Liver (tissue), 9 donors: ENCODE data around the gene ULBP1. TPM values are rescaled to one million over a fixed set of nuclear protein-coding genes. Genes with fewer than 3 reads are reported as not detected.

ENCODE experiments used
- DNase-seq: peaks from one replicate; pipeline ENCODE4 v3.0.0-alpha.2; 2017; ENCODE audit warnings: low spot score
- H3K27ac ChIP-seq, 2 donors: one replicate each; pipeline ENCODE4 v1.7.0; 2013; ENCODE audit warnings: inconsistent platforms in 2 of 2, low read length in 2 of 2, control low read depth in 1 of 2, low read depth in 1 of 2, mild to moderate bottlenecking in 1 of 2
- H3K27me3 ChIP-seq, 4 donors: one replicate each; pipeline versions ENCODE4 v1.6.1 to v1.7.0; 2013; ENCODE audit warnings: low read length in 3 of 4, inconsistent platforms in 1 of 4, mild to moderate bottlenecking in 1 of 4, moderate library complexity in 1 of 4; ENCODE audit not compliant: control insufficient read depth in 4 of 4, insufficient read depth in 4 of 4
- H3K36me3 ChIP-seq, 4 donors: one replicate each; pipeline versions ENCODE4 v1.6.1 to v1.7.0; 2013; ENCODE audit warnings: low read length in 3 of 4, mild to moderate bottlenecking in 3 of 4, low read depth in 1 of 4, moderate library complexity in 1 of 4; ENCODE audit not compliant: control insufficient read depth in 4 of 4, insufficient read depth in 3 of 4
- H3K4me1 ChIP-seq, 4 donors: one replicate each; pipeline versions ENCODE4 v1.6.1 to v1.7.0; 2013; ENCODE audit warnings: low read length in 3 of 4, mild to moderate bottlenecking in 3 of 4, moderate library complexity in 1 of 4; ENCODE audit not compliant: control insufficient read depth in 4 of 4, insufficient read depth in 4 of 4
- H3K4me3 ChIP-seq, 3 donors: one replicate each; pipeline versions ENCODE4 v1.6.1 to v1.7.0; 2013; ENCODE audit warnings: low read length in 3 of 3, control low read depth in 1 of 3, low read depth in 1 of 3, mild to moderate bottlenecking in 1 of 3
- H3K9ac ChIP-seq, 2 donors: one replicate each; pipeline ENCODE4 v1.7.0; 2013; ENCODE audit warnings: low read length in 2 of 2, mild to moderate bottlenecking in 2 of 2, moderate library complexity in 2 of 2, control low read depth in 1 of 2, low read depth in 1 of 2
- H3K9me3 ChIP-seq, 4 donors: one replicate each; pipeline versions ENCODE4 v1.6.1 to v1.7.0; 2013; ENCODE audit warnings: low read length in 3 of 4; ENCODE audit not compliant: control insufficient read depth in 4 of 4
- ATF3 ChIP-seq: IDR thresholded peaks from 2 replicates; pipeline ENCODE4 v1.6.1; 2016; ENCODE audit warnings: antibody characterized with exemption
- EGR1 ChIP-seq, 2 donors: IDR thresholded peaks; 2 replicates each; pipeline ENCODE4 v1.6.1; 2016 to 2018; ENCODE audit warnings: antibody characterized with exemption in 2 of 2, low read depth in 2 of 2
- FOXA1 ChIP-seq: IDR thresholded peaks from 2 replicates; pipeline ENCODE4 v1.6.1; 2016; ENCODE audit warnings: antibody characterized with exemption
- FOXA2 ChIP-seq: IDR thresholded peaks from 2 replicates; pipeline ENCODE4 v1.6.1; 2016; ENCODE audit warnings: antibody characterized with exemption
- GABPA ChIP-seq, 2 donors: IDR thresholded peaks in 1 of 2; conservative IDR thresholded peaks in 1 of 2; 2 replicates each; pipeline ENCODE4 v1.6.1; 2016; ENCODE audit warnings: antibody characterized with exemption in 2 of 2, mild to moderate bottlenecking in 1 of 2, moderate library complexity in 1 of 2
- HNF4A ChIP-seq, 2 donors: conservative IDR thresholded peaks; 2 replicates each; pipeline ENCODE4 v1.6.1; 2016; ENCODE audit warnings: antibody characterized with exemption in 2 of 2, mild to moderate bottlenecking in 2 of 2
- HNF4G ChIP-seq: IDR thresholded peaks from 2 replicates; pipeline ENCODE4 v1.6.1; 2016; ENCODE audit warnings: antibody characterized with exemption
- JUND ChIP-seq, 2 donors: IDR thresholded peaks; 2 replicates each; pipeline ENCODE4 v1.6.1; 2016; ENCODE audit warnings: antibody characterized with exemption in 2 of 2
- NR2F2 ChIP-seq: IDR thresholded peaks from 2 replicates; pipeline ENCODE4 v1.6.1; 2016; ENCODE audit warnings: antibody characterized with exemption
- RAD21 ChIP-seq, 2 donors: IDR thresholded peaks; 2 replicates each; pipeline ENCODE4 v1.6.1; 2016; ENCODE audit warnings: antibody characterized with exemption in 2 of 2, mild to moderate bottlenecking in 2 of 2
- RXRA ChIP-seq, 2 donors: IDR thresholded peaks; 2 replicates each; pipeline ENCODE4 v1.6.1; 2017 to 2018; ENCODE audit warnings: antibody characterized with exemption in 2 of 2, mild to moderate bottlenecking in 1 of 2
- SP1 ChIP-seq: IDR thresholded peaks from 2 replicates; pipeline ENCODE4 v1.6.1; 2018; ENCODE audit warnings: antibody characterized with exemption, mild to moderate bottlenecking
- TAF1 ChIP-seq: conservative IDR thresholded peaks from 2 replicates; pipeline ENCODE4 v1.6.1; 2016; ENCODE audit warnings: antibody characterized with exemption, mild to moderate bottlenecking
- YY1 ChIP-seq: IDR thresholded peaks from 2 replicates; pipeline ENCODE4 v1.6.1; 2016; ENCODE audit warnings: antibody characterized with exemption, mild to moderate bottlenecking
- ZBTB33 ChIP-seq: IDR thresholded peaks from 2 replicates; pipeline ENCODE4 v1.6.1; 2016; ENCODE audit warnings: antibody characterized with exemption
- WGBS: extraction: QIAGEN DNeasy Blood & Tissue Kit; methylation state at CpG from one replicate; pipeline ENCODE4 v1.1.7; 2013; 5-methylcytosine and 5-hydroxymethylcytosine counted together
- polyA plus RNA-seq, 2 donors: library from polyadenylated mRNA; stranded (reverse) in 1 of 2; unstranded in 1 of 2; fragments of 200-250 nt in 1 of 2; fragments of >200 nt in 1 of 2; fragmentation: Nextera tagmentation in 1 of 2; extraction: Ambion mirVana in 1 of 2; gene quantifications; one replicate each; pipeline versions ENCODE4 v1.2.1 to v1.2.3, GENCODE V29; 2013 to 2015
- total RNA-seq, 2 donors: library from RNA; depleted of rRNA; stranded (reverse); fragments of >200 nt; gene quantifications; one replicate each; pipeline ENCODE4 v1.2.3, GENCODE V29; 2014
- TF ChIP-seq, protein P1 (sequence below): fragments of 150-350 bp; IDR thresholded peaks from 2 replicates; pipeline ENCODE4 v1.5.1; 2017; ENCODE audit warnings: improper control_type of control experiment, low read depth, low read length; ENCODE audit not compliant: missing input control
- TF ChIP-seq, protein P2 (sequence below): IDR thresholded peaks from 2 replicates; pipeline ENCODE4 v1.6.1; 2016; ENCODE audit warnings: antibody characterized with exemption
- TF ChIP-seq, protein P3 (sequence below): IDR thresholded peaks from 2 replicates; pipeline ENCODE4 v1.6.1; 2016; ENCODE audit warnings: antibody characterized with exemption, mild to moderate bottlenecking
- donor health status: healthy.
- donor health status: healthy.
- donor health status: healthy.
- donor health status: healthy.
- donor health status: healthy.

The ULBP1 gene
- total and polyA plus RNA-seq, 4 donors = under 0.01 to 0.05 (median 0.03) TPM; not detected in 1

- Histone ChIP-seq H3K36me3 (no peaks in the 10 kb centered on the region), H3K27me3 (peaks cover 5 to 14% (median 9%) of the 10 kb centered on the region in 4 donors), H3K4me1 (no peaks in the 10 kb centered on the region), H3K9ac (no peak overlapping the region), H3K4me3 (no peak overlapping the region), H3K9me3 (peaks cover 0 to under 1% (median 0%) of the 10 kb centered on the region in 4 donors), H3K27ac (no peak overlapping the region)
- TF ChIP-seq YY1 (no peak), EGR1 (IDR thresholded peaks at IDR 0.05; ENCODE audit: low read depth in 2 of 2) (no peak), JUND (IDR thresholded peaks at IDR 0.05) (no peak), HNF4A (conservative IDR thresholded peaks at IDR 0.05) (no peak), RXRA (IDR thresholded peaks at IDR 0.05) (no peak), NR2F2 (no peak), FOXA2 (no peak)
- TF ChIP-seq, protein P1, sequence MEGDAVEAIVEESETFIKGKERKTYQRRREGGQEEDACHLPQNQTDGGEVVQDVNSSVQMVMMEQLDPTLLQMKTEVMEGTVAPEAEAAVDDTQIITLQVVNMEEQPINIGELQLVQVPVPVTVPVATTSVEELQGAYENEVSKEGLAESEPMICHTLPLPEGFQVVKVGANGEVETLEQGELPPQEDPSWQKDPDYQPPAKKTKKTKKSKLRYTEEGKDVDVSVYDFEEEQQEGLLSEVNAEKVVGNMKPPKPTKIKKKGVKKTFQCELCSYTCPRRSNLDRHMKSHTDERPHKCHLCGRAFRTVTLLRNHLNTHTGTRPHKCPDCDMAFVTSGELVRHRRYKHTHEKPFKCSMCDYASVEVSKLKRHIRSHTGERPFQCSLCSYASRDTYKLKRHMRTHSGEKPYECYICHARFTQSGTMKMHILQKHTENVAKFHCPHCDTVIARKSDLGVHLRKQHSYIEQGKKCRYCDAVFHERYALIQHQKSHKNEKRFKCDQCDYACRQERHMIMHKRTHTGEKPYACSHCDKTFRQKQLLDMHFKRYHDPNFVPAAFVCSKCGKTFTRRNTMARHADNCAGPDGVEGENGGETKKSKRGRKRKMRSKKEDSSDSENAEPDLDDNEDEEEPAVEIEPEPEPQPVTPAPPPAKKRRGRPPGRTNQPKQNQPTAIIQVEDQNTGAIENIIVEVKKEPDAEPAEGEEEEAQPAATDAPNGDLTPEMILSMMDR = no peak
- DNase-seq = no peak
- WGBS = 19% methylated on average over 9 of the region's 9 CpGs
Observed at GRCh38 chr6:149983145-149983544, 19.4 kb downstream of the ULBP1 start.

DNA sequence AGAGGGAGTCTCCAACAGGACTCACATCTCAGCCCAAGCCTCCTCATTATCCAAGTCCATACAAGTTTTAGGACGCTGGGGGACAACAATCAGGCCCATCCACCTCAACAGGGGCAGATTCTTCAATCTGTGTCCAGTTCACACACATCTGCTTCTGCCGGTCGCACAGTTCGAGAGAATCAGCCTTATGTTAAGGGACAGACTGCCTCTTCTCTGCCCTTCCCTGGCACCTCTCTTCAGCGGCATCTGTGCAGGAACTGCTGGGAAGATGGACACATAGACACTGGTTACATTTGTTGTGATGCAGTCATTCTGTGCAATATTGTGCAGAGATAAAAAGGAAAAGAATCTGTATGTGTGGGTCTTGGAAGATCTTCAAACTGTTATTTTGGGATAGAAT is 21.0 kb downstream of the ULBP1 start:
- DNase-seq = no peak
- 45% methylated on average over 5 of the region's 5 CpGs for WGBS
- Histone ChIP-seq H3K9ac (no peak overlapping the region), H3K27me3 (peaks cover 5 to 21% (median 14%) of the 10 kb centered on the region in 4 donors), H3K4me3 (no peak overlapping the region), H3K4me1 (peaks cover 0 to 1% (median under 1%) of the 10 kb centered on the region in 4 donors), H3K9me3 (peaks cover 0 to 7% (median 4%) of the 10 kb centered on the region in 4 donors), H3K27ac (no peak overlapping the region), H3K36me3 (no peaks in the 10 kb centered on the region)
- TF ChIP-seq EGR1 (IDR thresholded peaks at IDR 0.05; ENCODE audit: low read depth in 2 of 2) (no peak), GABPA (IDR thresholded peaks at IDR 0.05 in 1 of 2, conservative IDR thresholded peaks at IDR 0.05 in 1 of 2) (no peak), HNF4G (no peak), HNF4A (conservative IDR thresholded peaks at IDR 0.05) (no peak), TAF1 (no peak), FOXA2 (no peak), SP1 (no peak), ATF3 (no peak), RAD21 (IDR thresholded peaks at IDR 0.05) (no peak), YY1 (no peak), ZBTB33 (no peak), JUND (IDR thresholded peaks at IDR 0.05) (no peak), FOXA1 (no peak), NR2F2 (no peak), RXRA (IDR thresholded peaks at IDR 0.05) (no peak)
- TF ChIP-seq, protein P2, sequence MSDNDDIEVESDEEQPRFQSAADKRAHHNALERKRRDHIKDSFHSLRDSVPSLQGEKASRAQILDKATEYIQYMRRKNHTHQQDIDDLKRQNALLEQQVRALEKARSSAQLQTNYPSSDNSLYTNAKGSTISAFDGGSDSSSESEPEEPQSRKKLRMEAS = no peak
- TF ChIP-seq, protein P1 = no peak
- TF ChIP-seq, protein P3, sequence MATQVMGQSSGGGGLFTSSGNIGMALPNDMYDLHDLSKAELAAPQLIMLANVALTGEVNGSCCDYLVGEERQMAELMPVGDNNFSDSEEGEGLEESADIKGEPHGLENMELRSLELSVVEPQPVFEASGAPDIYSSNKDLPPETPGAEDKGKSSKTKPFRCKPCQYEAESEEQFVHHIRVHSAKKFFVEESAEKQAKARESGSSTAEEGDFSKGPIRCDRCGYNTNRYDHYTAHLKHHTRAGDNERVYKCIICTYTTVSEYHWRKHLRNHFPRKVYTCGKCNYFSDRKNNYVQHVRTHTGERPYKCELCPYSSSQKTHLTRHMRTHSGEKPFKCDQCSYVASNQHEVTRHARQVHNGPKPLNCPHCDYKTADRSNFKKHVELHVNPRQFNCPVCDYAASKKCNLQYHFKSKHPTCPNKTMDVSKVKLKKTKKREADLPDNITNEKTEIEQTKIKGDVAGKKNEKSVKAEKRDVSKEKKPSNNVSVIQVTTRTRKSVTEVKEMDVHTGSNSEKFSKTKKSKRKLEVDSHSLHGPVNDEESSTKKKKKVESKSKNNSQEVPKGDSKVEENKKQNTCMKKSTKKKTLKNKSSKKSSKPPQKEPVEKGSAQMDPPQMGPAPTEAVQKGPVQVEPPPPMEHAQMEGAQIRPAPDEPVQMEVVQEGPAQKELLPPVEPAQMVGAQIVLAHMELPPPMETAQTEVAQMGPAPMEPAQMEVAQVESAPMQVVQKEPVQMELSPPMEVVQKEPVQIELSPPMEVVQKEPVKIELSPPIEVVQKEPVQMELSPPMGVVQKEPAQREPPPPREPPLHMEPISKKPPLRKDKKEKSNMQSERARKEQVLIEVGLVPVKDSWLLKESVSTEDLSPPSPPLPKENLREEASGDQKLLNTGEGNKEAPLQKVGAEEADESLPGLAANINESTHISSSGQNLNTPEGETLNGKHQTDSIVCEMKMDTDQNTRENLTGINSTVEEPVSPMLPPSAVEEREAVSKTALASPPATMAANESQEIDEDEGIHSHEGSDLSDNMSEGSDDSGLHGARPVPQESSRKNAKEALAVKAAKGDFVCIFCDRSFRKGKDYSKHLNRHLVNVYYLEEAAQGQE = no peak
